NCI-H128 (cell line): ENCODE measurements around the gene SCD5.
"Not testable (repeated sequence)": the region's sequence is repeated elsewhere in the genome, so short reads cannot be mapped to it uniquely, and the experiment has no call there.

Experiments
- DNase-seq: peaks from one replicate; lab custom pipeline; 2025; ENCODE audit not compliant: unreplicated experiment; lab: John Stamatoyannopoulos, UW

SCD5 gene

DNA sequence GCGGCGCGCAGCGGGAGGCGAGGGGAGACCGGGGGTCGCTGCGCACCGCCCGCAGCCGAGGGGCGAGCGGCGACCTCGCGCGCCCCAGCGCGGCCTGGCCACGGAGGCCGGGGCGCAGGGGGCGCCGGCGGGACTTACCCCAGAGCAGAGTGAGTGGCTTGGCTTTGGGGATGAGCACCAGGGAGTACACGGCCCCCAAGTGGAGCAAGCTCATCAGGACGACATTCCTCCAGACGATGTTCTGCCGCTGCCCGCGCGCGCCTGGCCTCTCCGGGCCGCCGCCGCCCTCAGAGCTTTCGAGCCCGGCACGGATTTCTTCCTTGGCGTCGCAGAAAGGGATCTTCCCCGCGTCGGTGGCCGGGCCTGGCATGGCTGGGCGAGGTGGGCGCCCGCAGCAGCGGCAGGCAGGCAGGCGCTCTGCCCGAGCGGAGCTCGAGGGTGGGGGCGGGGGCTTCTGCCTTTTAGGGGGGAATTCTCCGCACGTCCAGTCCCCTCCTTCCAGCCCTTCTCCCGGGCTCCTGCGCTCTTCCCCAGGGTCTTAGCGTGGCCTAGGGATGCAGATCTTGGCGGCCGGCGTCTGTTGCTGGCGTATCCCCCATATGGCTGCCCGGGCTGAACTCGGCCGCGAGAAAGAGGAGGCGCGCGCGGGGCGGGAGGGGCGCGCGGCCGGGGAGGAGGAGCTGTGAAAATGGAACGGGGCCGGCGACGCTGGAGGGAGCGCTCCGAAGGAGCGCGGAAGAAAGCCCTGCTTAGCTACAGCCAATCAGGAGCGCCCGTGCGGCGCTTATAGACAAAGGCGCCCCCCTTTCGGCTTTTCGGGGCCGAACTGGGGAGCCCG, at the start of gene SCD5:
SCD5 (minus strand) TSS at position 629 of the 838 bp plus-strand sequence; CDS start at position 370, 259 bp downstream.
- DNase-seq: peak; percentile 66

DNA sequence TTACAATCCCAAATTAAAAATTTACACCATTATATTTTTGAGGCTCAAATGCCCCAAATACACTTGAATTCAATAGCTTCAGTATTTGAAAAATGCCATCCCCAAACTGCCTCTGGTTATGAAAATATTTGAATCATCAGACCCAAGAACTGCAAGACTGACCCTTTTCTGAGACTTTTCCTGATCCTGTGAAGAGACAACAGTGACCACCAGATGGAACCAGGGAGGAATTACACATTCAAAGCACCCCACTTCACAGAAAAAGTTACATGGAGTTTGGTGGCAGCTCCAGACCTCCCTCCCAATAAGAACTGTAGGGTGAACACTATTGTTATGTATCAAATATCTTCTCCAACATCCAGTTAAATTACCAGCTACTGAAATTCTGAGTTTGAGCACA, 44.0 kb upstream of the SCD5 start:
- DNase-seq: no peak

DNA sequence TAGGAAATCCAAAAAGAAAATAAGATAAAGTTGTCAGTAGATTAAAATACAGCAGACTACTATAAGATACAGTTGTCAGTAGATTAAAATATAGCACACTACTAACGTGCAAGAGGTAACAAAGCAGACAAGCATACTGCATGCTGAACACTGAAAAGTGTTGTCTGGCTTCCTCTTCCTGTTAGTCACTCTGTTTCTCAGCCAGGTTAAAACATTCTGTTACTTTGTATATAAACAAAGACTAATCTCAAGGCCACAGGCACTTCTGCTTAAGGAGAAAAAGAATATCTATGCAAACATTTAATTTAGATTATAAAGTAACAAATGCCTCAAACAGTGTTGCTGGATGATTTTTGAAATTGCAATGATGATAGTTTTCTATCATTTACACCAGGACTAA, 41.0 kb upstream of the SCD5 start:
- no peak for DNase-seq

DNA sequence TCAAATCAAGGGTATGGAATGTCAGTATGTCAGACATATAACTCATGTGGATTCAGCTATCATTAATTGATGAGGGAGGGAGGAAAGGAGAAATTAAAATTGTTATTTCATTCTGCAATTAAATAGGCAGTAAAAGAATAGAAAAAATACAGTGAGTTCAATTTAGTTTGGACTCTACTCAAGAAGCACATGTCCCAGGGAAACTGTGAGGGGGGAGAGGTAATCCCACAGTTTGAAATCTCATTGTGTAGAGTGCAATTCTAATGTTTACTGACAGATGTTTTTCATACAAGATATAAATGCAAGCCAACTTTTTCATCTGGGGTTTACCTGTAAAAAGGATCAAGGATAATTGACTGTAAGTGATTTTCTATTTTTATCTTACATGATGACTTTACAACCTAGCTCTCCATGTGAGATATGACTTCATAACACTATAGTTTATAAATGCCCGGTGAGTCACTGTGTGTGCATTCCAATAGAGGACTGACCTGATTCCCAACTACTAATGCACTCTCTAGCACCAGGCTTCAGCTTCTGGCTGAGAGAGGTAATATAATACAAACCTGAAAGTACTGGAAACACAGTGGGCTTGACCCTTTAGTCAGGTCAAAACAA, 35.2 kb upstream of the SCD5 start:
- DNase-seq: no peak

DNA sequence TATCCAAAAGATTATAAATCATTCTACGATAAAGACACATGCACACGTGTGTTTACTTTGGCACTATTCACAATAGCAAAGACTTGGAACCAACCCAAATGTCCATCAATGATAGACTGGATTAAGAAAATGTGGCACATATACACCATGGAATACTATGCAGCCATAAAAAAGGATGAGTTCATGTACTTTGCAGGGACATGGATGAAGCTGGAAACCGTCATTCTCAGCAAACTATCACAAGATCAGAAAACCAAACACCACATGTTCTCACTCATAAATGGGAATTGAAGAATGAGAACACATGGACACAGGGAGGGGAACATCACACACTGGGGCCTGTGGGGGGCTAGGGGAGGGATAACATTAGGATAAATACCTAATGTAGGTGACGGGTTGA, 34.5 kb upstream of the SCD5 start:
- DNase-seq: not testable (repeated sequence)

DNA sequence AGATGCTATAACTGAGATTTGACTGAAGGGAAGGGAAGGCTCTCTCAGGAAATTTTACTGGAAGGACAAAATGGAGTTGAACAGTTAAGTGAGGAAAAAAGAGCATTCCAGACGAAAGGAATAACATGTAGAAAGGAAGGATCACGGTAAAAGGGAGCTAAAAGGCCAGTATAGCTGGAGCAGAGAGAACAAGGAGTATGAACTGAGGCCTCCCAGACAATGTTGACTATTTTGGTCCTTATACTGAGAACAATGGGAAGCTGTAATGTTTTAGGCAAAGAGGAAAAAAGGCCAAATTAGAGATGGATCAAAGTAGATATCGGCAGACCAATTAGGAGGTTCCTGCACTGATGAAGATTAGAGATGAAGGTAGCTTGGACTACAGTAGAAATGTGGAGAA, 26.8 kb upstream of the SCD5 start:
- no peak for DNase-seq

DNA sequence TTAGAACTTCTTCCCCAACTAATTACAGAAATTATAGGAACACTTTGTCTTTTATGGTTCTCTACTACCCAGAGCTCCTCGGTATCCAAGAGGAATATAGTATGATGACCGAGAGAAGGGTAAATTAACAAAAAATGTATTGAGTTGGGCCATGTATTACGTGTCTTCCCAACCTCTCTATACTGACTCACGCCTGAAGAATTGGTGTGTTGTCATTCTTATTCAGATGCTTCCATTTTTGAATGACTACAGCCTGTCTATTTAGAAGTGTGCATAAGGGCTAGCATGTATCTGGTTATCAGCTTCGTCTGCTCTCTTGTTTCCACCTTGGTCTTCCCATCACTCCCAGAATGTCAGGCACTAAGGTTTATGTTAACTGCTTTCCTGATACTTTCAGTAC, 24.5 kb upstream of the SCD5 start:
- no peak for DNase-seq

DNA sequence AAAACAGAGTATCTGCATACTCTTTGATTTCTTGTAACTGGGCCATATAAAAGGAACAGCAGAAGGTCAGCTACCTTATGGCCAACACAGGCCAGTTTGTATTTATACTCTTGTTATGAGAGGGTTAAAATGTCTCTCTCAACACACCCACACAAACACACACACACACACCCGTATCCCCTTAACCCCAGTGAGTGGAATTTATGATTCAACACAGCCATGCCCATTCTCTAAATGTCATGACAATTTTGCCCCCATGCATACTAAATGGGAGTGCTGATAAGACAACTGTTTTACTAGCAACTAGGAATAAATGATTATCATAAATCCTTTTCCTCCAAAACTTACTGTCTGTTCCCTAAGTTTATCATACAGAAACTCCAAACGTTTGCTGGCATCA, 22.1 kb upstream of the SCD5 start:
- no peak for DNase-seq

DNA sequence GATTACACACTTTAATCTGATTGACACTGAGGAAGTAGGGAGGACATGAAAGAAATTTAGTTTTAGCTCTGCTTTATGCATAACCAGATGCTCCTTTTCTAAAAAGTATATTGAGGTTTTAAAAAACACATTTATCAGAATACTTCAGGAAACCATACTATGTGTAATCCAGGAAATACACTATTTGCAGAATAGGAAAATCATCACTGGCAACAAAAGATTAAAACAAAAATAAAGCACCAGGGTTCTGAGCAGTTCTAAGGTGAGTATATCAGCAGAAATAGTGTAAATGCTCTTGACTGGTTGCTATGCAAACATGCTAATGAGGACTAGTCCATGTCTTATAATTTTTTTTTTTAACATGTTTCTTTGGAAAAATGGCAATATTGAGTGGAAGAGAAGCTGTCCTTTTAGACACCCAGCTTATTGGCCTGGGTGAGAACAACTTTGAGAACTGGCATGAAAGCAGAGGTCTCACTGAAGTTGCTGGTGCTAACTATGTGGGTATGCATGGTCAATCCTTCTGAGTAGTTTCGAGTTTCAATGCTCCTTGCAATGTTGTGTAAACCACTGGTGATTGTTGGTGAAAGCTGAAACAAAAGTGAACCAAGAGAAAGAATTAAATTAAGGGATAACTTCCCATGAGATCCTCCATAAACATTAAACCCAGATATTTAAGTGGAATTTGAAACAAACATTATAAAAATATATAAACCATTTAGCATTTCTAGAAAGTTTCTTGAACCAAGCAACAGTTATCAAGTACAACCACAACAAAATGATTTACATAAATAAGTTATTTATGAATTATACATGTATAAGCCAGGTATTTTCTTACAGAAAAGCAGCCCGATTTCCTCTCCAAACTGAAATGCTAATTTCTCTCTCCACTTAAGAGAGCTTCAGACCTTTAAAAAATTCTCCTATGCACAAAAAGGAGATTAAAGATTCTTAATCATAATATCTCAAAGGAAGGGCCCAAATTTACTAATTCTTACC, 20.4 kb upstream of the SCD5 start:
- DNase-seq: no peak

DNA sequence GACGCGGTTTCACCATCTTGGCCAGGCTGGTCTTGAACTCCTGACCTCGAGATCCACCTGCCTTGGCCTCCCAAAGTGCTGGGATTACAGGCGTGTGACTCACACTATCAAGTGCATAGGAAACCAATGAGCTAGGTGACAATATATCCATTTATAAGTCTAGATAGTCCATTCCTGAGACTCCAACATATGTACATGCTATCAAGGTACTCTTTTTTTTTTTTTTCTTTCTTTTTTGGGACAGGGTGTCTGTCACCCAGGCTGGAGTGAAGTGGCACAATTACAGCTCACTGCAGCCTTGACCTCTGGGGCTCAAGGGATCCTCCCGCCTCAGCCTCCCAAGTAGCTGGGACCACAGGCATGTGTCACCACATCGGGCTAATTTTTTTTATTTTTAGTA, 18.3 kb upstream of the SCD5 start:
- DNase-seq: not testable (repeated sequence)

DNA sequence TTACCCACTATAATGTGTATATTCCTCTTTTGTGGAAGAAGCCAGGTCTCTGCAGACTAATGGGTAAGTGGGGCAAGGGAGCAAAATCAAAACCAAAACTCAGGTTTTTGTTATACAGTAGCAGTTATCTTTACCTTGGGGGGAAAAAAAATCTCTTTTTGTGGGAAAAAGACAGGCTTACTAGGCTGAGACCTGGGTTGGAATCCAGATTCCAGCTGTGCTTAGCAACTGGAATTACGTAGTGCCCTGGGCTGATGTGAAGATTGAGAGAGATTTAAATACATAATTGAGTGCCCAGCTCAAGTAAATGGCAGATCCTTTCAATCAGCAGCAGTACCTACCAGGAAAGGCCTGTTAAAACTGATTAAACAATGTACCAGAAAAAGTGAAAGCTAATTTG, 15.4 kb upstream of the SCD5 start:
- no peak for DNase-seq

DNA sequence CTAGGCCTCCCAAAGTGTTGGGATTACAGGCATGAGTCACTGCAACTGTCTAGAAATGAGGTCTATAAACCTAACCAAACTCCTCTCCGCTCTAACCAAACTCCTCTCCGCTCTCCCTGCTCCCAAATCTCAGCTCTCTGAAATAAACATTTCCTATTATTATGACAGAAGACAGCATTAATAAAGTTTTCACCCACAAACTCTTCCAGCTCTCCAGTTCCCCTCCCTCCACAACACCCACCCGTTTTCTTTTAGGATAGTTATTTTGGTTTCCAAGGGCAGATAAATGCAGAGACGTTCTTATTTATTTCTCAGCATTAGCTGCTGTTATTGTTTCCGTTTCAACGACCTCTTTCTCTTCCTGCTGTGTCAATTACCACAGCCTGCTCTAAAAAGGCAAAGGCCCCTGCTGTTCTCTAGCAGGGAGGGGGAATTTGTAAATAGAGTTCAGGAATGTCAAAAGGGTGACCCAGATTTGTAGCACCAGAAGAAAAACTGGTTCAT, 13.3 kb upstream of the SCD5 start:
- peak; percentile 27 for DNase-seq

DNA sequence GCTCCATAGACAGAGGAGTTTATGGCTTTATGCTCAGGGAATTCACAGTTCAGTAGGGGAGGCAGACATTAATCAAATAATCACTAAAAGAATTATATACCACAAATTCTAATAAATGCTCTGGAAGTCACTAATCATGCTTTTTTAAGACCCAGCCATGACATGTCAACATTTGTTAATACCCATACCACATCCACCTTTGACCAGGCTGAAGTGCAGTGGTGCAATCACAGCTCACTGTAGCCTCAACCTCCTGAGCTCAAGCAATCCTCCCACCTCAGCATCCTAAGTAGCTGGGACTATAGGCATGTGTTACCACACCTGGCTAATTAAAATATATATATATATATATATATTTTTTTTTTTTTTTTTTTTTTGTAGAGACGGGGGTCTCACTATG, 12.8 kb upstream of the SCD5 start:
- DNase-seq: no peak

DNA sequence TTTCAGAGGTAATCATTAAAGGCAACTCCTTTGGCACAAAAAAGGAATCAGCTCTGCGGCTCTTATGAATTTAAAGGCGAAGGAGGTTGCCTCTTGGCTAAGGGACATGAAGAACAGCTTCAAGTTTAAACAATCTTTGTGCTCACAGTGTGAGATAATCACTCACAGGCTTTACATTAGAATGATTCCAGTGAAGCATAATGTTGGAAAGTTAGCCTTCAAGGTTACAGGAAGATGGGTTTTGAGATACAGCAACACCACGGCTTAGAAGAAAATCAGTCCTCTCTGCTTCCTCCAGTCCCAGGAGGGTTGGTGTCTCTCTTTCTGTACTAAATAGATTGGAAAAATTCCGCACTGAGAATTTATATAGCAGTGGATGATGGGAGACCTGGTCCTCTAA, 11.6 kb upstream of the SCD5 start:
- no peak for DNase-seq

DNA sequence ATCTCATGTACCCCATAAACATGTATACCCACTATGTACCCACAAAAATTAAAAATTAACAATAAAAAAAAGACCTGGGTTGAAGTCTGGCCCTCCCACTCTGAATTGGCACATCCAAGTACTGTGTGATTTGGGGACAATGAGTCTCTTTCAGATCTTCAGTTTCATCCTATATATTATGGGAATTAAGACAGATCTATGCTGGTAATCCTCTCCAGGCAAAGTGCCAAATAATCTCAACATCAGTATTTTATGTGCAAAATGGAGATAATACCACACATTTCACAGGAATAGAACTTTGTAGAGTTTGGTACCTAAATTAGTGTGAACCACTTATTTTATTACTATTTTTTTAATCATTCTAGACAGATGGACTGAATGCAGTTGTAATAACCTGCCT, 11.0 kb upstream of the SCD5 start:
- DNase-seq: no peak

DNA sequence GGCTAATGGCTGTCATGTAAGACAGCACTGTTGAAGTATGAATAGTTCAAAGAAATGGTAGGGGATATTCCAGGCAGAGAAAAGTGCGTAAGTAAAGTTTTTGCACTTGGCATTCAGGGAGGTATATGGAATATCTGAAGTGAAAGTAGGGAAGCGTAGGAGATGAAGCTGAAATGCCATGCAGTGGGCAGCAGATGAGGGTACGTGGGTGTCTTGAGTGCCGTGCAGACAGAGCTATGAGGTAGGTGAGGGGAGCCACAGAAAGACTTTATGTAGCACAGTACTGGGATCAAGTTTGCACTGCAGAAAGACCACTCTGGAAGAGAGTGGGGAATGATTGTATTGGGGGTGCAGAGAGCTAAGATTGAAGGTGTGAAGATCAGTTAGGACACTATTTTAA, 5.2 kb upstream of the SCD5 start:
- DNase-seq: no peak

DNA sequence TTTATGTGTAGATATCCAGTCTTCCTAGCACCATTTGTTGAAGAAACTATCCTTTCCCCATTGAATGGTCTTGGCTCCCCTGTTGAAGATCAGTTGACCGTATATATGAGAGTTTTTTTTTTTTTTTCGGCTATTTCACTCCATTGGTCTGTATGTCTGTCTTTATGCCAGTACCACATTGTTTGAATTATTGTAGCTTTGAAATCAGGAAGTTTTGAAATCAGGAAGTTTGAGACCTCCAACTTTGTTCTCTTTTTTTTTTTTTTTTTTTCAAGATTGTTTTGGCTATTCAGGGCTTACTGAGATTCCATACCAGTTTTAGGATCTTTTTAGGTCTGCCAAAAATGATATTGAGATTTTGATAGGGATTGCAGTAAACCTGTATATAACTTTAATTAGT, 4.3 kb upstream of the SCD5 start:
- DNase-seq: no peak

DNA sequence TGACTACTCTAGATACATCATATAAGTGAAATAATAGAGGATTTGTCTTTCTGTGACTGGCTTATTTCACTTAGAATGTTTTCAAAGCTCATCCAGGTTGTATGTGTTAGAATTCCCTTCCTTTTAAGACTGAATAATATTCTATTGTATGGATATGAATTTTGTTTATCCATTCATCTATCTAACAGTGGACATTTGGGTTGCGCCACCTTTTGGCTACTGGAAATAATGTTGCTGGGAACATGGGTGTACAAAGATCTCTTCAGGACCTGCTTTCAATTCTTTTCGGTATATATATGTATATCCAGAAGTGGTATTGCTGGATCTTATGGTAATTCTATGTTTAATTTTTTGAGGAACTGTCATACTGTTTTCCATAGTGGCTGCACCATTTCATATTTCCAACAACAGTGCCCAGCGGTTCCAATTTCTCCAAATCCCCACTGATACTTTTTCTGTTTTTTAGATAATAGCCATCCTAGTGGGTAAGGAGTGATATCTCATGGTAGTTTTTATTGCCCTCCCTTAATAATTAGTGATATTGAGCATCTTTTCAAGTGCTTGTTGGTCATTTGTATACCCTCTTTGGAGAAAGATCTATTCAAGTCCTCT, 3.4 kb upstream of the SCD5 start:
- DNase-seq: no peak

DNA sequence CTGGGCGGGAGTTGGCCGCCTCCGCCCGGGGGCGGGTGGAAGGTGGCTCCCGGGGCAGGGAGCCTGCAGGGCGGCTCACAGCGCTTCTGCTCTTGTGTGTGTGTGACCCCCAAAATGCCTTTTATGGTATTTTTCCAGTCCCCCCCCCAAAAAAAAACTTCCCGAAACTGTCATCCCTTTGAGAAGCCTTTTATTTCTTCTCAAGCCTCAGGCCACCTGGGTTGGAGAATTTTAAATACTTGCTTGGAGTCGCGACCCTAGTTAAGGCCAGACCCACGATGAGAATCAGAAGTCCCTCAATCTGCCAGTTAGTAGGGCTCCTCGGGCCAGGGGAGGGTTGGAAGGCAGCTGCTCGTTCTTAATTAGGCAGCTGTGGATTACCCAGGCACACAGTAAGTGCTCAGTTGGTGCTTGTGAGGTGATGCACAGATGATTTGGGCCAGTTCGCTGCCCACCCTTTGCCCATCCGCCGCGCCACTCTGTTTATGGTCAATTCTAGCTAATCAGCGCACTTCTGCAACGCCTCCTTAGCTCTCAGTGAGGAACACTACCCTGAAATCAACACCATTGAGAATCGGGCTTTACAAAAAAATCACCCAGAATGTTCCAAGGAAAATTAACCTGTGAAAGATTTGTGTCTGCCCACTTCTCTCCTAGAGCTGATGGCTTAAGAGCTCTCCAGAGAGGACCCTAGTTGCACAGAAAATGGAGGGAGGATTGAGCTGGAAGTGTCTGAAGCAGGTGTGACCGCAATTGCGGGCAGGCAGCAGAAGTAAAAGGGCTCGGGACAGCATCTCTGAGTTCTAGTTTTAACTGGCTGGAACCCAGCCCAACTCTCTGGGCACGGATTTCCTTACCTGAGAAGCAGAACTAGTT, 648 bp upstream of the SCD5 start:
- DNase-seq: no peak
